ENCODE results near the gene CNTNAP2.

DNA sequence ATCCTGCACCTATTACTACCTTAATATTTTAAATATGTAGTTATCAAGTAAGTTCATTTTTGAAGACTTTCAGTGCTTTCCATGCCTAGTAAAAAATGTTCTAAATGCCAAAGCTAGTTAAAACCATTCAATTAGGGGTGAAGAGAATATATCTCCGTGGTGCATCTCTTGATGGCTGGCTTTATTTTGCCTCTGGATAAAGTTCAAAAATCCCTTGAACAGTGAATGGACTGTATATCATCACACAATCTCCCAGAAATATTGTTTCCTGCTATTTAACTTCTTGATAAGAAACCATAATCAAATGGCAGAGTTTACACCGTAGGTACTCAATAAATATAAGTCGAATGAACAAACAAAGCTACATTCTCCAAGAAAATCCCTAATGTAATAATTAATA is 1360.9 kb downstream of the CNTNAP2 start:
- TF ChIP-seq, protein P1, sequence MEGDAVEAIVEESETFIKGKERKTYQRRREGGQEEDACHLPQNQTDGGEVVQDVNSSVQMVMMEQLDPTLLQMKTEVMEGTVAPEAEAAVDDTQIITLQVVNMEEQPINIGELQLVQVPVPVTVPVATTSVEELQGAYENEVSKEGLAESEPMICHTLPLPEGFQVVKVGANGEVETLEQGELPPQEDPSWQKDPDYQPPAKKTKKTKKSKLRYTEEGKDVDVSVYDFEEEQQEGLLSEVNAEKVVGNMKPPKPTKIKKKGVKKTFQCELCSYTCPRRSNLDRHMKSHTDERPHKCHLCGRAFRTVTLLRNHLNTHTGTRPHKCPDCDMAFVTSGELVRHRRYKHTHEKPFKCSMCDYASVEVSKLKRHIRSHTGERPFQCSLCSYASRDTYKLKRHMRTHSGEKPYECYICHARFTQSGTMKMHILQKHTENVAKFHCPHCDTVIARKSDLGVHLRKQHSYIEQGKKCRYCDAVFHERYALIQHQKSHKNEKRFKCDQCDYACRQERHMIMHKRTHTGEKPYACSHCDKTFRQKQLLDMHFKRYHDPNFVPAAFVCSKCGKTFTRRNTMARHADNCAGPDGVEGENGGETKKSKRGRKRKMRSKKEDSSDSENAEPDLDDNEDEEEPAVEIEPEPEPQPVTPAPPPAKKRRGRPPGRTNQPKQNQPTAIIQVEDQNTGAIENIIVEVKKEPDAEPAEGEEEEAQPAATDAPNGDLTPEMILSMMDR (IDR thresholded peaks at IDR 0.05): no peak
- TF ChIP-seq POLR2A (IDR thresholded peaks at IDR 0.05) (no peak), POLR2AphosphoS5 (IDR thresholded peaks at IDR 0.05; ENCODE audit: insufficient read depth in 1 of 2, low read depth in 1 of 2) (no peak)
